T-cell (primary cell): Measurements from ENCODE around the gene KLHDC8A. TPM values are rescaled to one million over a fixed set of nuclear protein-coding genes. Genes with fewer than 3 reads are reported as not detected.
A peak's percentile ranks its signal among the peaks of the same experiment; 100 is the strongest.

Source experiments
- ATAC-seq, 4 experiments: fragments of 200-7000 bp in 3 of 4; fragments of 150-1000 bp in 1 of 4; cut with Tn5 transposase; replicated peaks in 1 of 4; 1 replicate in 3 of 4; 2 replicates in 1 of 4; pipeline ENCODE4 v1.10.0; 2021; ENCODE audit warnings: moderate library complexity in 3 of 4, mild to moderate bottlenecking in 2 of 4, moderate number of reproducible peaks in 1 of 4
- CTCF ChIA-PET, 2 donors: fragments of 300-600 bp; sonication (Branson Sonifier 250); formaldehyde crosslinking; loops; one replicate each; lab custom pipeline; 2022; ENCODE audit warnings: antibody characterized with exemption in 2 of 2; lab: Charles Lee
- POLR2A ChIA-PET, 2 donors: fragments of 300-600 bp; sonication (Branson Sonifier 250); formaldehyde crosslinking; loops; one replicate each; lab custom pipeline; 2022; ENCODE audit warnings: antibody characterized with exemption in 2 of 2; lab: Charles Lee
- DNase-seq, 35 experiments: peaks; one replicate each; pipeline versions ENCODE4 v3.0.0 to v3.0.0-alpha.2; 2013 to 2023
- H3K27ac ChIP-seq: one replicate; pipeline ENCODE4 v1.5.1; 2013; ENCODE audit warnings: low read length
- H3K27me3 ChIP-seq, 2 experiments: replicated peaks in 1 of 2; 1 replicate in 1 of 2; 2 replicates in 1 of 2; pipeline versions ENCODE4 v1.6.1 to v1.7.0; 2013; ENCODE audit warnings: low read length in 1 of 2, mixed read lengths in 1 of 2; ENCODE audit not compliant: control insufficient read depth in 2 of 2, insufficient read depth in 2 of 2; ENCODE audit errors: extremely low read depth in 1 of 2
- H3K36me3 ChIP-seq, 2 donors: 1 replicate in 1 of 2; 2 replicates in 1 of 2; pipeline versions ENCODE4 v1.6.1 to v1.7.0; 2013; ENCODE audit warnings: low read length in 1 of 2; ENCODE audit not compliant: control insufficient read depth in 2 of 2, insufficient read depth in 1 of 2; ENCODE audit errors: extremely low read depth in 1 of 2
- H3K4me1 ChIP-seq, 2 experiments: 1 replicate in 1 of 2; 2 replicates in 1 of 2; pipeline versions ENCODE4 v1.6.1 to v1.7.0; 2013; ENCODE audit warnings: low read length in 2 of 2, mixed read lengths in 1 of 2; ENCODE audit not compliant: insufficient read depth in 2 of 2, control insufficient read depth in 1 of 2; ENCODE audit errors: extremely low read depth in 1 of 2
- H3K4me3 ChIP-seq, 2 donors: 1 replicate in 1 of 2; 2 replicates in 1 of 2; pipeline versions ENCODE4 v1.5.1 to v1.7.0; 2013; ENCODE audit warnings: mild to moderate bottlenecking in 2 of 2, low read length in 1 of 2, moderate library complexity in 1 of 2; ENCODE audit not compliant: control insufficient read depth in 1 of 2; ENCODE audit errors: extremely low read depth in 1 of 2
- H3K9me3 ChIP-seq: 2 replicates; pipeline ENCODE4 v1.7.0; 2013
- H3K27ac Mint-ChIP-seq, 2 donors: one replicate each; pipeline ENCODE4 v1.8.0; 2020 to 2021; ENCODE audit warnings: mild to moderate bottlenecking in 2 of 2, mixed read lengths in 2 of 2
- H3K27me3 Mint-ChIP-seq, 2 donors: one replicate each; pipeline ENCODE4 v1.8.0; 2021 to 2022; ENCODE audit warnings: mixed read lengths in 2 of 2
- H3K36me3 Mint-ChIP-seq: one replicate; pipeline ENCODE4 v1.8.0; 2021; ENCODE audit warnings: mixed read lengths
- H3K4me1 Mint-ChIP-seq, 3 donors: one replicate each; pipeline ENCODE4 v1.8.0; 2020 to 2022; ENCODE audit warnings: mixed read lengths in 3 of 3, mild to moderate bottlenecking in 1 of 3
- H3K4me3 Mint-ChIP-seq, 3 donors: one replicate each; pipeline ENCODE4 v1.8.0; 2020 to 2022; ENCODE audit warnings: mild to moderate bottlenecking in 3 of 3, mixed read lengths in 3 of 3, moderate library complexity in 3 of 3
- H3K9me3 Mint-ChIP-seq, 3 donors: one replicate each; pipeline ENCODE4 v1.8.0; 2020 to 2022; ENCODE audit warnings: mixed read lengths in 3 of 3
- WGBS: methylation state at CpG from one replicate; pipeline ENCODE4 v1.1.5; 2013; ENCODE audit warnings: missing lambda C conversion rate; ENCODE audit not compliant: insufficient coverage; 5-methylcytosine and 5-hydroxymethylcytosine counted together
- total RNA-seq, 35 experiments: library from RNA in 6 of 35; stranded (reverse) in 6 of 35; fragments of 120-200 nt in 1 of 35; gene quantifications; one replicate each; pipeline versions ENCODE4 v1.2.1 to v1.2.4 and lab custom pipeline; 2013 to 2026

KLHDC8A gene
- total RNA-seq, 5 donors from 2014 or later (not counting 1 experiment from before 2014, with no cell fraction given) = 0.30 TPM; not detected in 4

GRCh38 chr1:205380882-205381281, 24.2 kb upstream of the KLHDC8A start:
- no peaks in the 10 kb centered on the region for H3K4me1 ChIP-seq

GRCh38 chr1:205379056-205379455, 22.3 kb upstream of the KLHDC8A start:
- H3K4me1 ChIP-seq = peaks cover 0 to 5% of the 10 kb centered on the region in 2 experiments
- H3K9me3 ChIP-seq = no peaks in the 10 kb centered on the region
- ChIA-PET CTCF (no interaction called here), POLR2A (no interaction called here)
- DNase-seq (no peak), ATAC-seq (no peak)
- no peaks in the 10 kb centered on the region for H3K9me3 Mint-ChIP-seq
- peaks cover 34 to 41% of the 10 kb centered on the region in 2 donors for H3K27me3 Mint-ChIP-seq
- no peaks in the 10 kb centered on the region for H3K36me3 ChIP-seq
- H3K27ac Mint-ChIP-seq = no peak overlapping the region
- H3K27ac ChIP-seq = no peak overlapping the region
- H3K36me3 Mint-ChIP-seq = no peaks in the 10 kb centered on the region
- H3K4me3 ChIP-seq = no peak overlapping the region
- no peak overlapping the region for H3K4me3 Mint-ChIP-seq
- WGBS = no CpG with 5 or more reads among the region's 8 CpGs
- H3K27me3 ChIP-seq = peaks cover 2 to 15% of the 10 kb centered on the region in 2 experiments
- peaks cover 8 to 20% (median 16%) of the 10 kb centered on the region in 3 donors for H3K4me1 Mint-ChIP-seq

More at GRCh38 chr1:205380882-205381281, 24.2 kb upstream of the KLHDC8A start:
- no CpG with 5 or more reads among the region's 2 CpGs for WGBS
- Histone ChIP-seq H3K9me3 (no peaks in the 10 kb centered on the region), H3K4me3 (no peak overlapping the region), H3K36me3 (no peaks in the 10 kb centered on the region), H3K27ac (no peak overlapping the region), H3K27me3 (peaks cover 2 to 15% of the 10 kb centered on the region in 2 experiments)
- DNase-seq (no peak), ATAC-seq (no peak)
- CTCF ChIA-PET = interaction anchor here in 1 of 2 donors (0.6 kb wide), 1 partner anchor 12 kb away, joined by 3 read pairs; no protein-coding TSS in a partner anchor
- Mint-ChIP-seq H3K4me3 (no peak overlapping the region), H3K36me3 (no peaks in the 10 kb centered on the region), H3K27me3 (peaks cover 30 to 35% of the 10 kb centered on the region in 2 donors), H3K4me1 (peaks cover 0 to 9% (median 5%) of the 10 kb centered on the region in 3 donors), H3K9me3 (no peaks in the 10 kb centered on the region), H3K27ac (no peak overlapping the region)
- POLR2A ChIA-PET = no interaction called here

- POLR2A ChIA-PET = no interaction called here
- Mint-ChIP-seq H3K27me3 (peaks cover 33 to 47% of the 10 kb centered on the region in 2 donors), H3K27ac (no peak overlapping the region), H3K9me3 (no peaks in the 10 kb centered on the region), H3K36me3 (no peaks in the 10 kb centered on the region), H3K4me1 (peaks cover 18 to 29% (median 28%) of the 10 kb centered on the region in 3 donors), H3K4me3 (no peak overlapping the region)
- Histone ChIP-seq H3K27ac (no peak overlapping the region), H3K4me1 (peaks cover 2 to 5% of the 10 kb centered on the region in 2 experiments), H3K4me3 (no peak overlapping the region), H3K36me3 (no peaks in the 10 kb centered on the region), H3K27me3 (peaks cover 4 to 15% of the 10 kb centered on the region in 2 experiments), H3K9me3 (no peaks in the 10 kb centered on the region)
- ATAC-seq (no peak), DNase-seq (no peak)
- CTCF ChIA-PET = no interaction called here
- 40% methylated on average over 1 of the region's 3 CpGs for WGBS
Measured at GRCh38 chr1:205377355-205377754, 20.6 kb upstream of the KLHDC8A start.

GRCh38 chr1:205376739-205377138, 20.0 kb upstream of the KLHDC8A start:
- no peaks in the 10 kb centered on the region for H3K9me3 Mint-ChIP-seq

GRCh38 chr1:205375835-205376545, 19.3 kb upstream of the KLHDC8A start:
- POLR2A ChIA-PET = interaction anchor here in 1 of 2 donors (0.7 kb wide), 1 partner anchor 364 kb away, joined by 9 read pairs; no protein-coding TSS in a partner anchor
- Mint-ChIP-seq H3K27ac (no peak overlapping the region), H3K4me1 (peaks cover 18 to 29% (median 28%) of the 10 kb centered on the region in 3 donors), H3K4me3 (no peak overlapping the region), H3K9me3 (no peaks in the 10 kb centered on the region), H3K36me3 (no peaks in the 10 kb centered on the region), H3K27me3 (peaks cover 38 to 45% of the 10 kb centered on the region in 2 donors)
- Histone ChIP-seq H3K9me3 (no peaks in the 10 kb centered on the region), H3K4me1 (peaks cover 2 to 5% of the 10 kb centered on the region in 2 experiments), H3K36me3 (no peaks in the 10 kb centered on the region), H3K4me3 (no peak overlapping the region), H3K27ac (no peak overlapping the region), H3K27me3 (peaks cover 4 to 13% of the 10 kb centered on the region in 2 experiments)
- 54% methylated on average over 5 of the region's 6 CpGs for WGBS
- CTCF ChIA-PET = no interaction called here
- ATAC-seq (no peak), DNase-seq (no peak)

More at GRCh38 chr1:205376739-205377138, 20.0 kb upstream of the KLHDC8A start:
- H3K4me1 Mint-ChIP-seq = peaks cover 18 to 29% (median 28%) of the 10 kb centered on the region in 3 donors
- Histone ChIP-seq H3K4me1 (peaks cover 2 to 5% of the 10 kb centered on the region in 2 experiments), H3K36me3 (no peaks in the 10 kb centered on the region), H3K4me3 (no peak overlapping the region), H3K27ac (no peak overlapping the region), H3K27me3 (peaks cover 4 to 15% of the 10 kb centered on the region in 2 experiments), H3K9me3 (no peaks in the 10 kb centered on the region)
- H3K36me3 Mint-ChIP-seq = no peaks in the 10 kb centered on the region
- ChIA-PET CTCF (no interaction called here), POLR2A (no interaction called here)
- peaks cover 37 to 47% of the 10 kb centered on the region in 2 donors for H3K27me3 Mint-ChIP-seq
- no CpG with 5 or more reads among the region's 4 CpGs for WGBS
- ATAC-seq (no peak), DNase-seq (no peak)
- no peak overlapping the region for H3K27ac Mint-ChIP-seq
- no peak overlapping the region for H3K4me3 Mint-ChIP-seq

- Mint-ChIP-seq H3K27me3 (peaks cover 38 to 40% of the 10 kb centered on the region in 2 donors), H3K4me3 (peak overlapping the region in 1 of 3 donors; percentile 29), H3K4me1 (peaks cover 18 to 29% (median 28%) of the 10 kb centered on the region in 3 donors), H3K36me3 (no peaks in the 10 kb centered on the region), H3K9me3 (no peaks in the 10 kb centered on the region), H3K27ac (no peak overlapping the region)
- ATAC-seq (no peak), DNase-seq (no peak)
- no peaks in the 10 kb centered on the region for H3K9me3 ChIP-seq
- H3K27me3 ChIP-seq = peaks cover 4 to 13% of the 10 kb centered on the region in 2 experiments
- 20% methylated on average over 1 of the region's 10 CpGs for WGBS
- no peak overlapping the region for H3K27ac ChIP-seq
- ChIA-PET POLR2A (no interaction called here), CTCF (no interaction called here)
- no peaks in the 10 kb centered on the region for H3K36me3 ChIP-seq
- H3K4me1 ChIP-seq = peaks cover 2 to 5% of the 10 kb centered on the region in 2 experiments
- no peak overlapping the region for H3K4me3 ChIP-seq
Measured at GRCh38 chr1:205374210-205375078, 17.7 kb upstream of the KLHDC8A start.
